ENCODE measurements around the gene ZNF385B.

Gene ZNF385B

GRCh38 chr2:179751163-179751809 lies 110.1 kb downstream of the ZNF385B start:
- Histone ChIP-seq H3K9me3 (ENCODE audit: severe bottlenecking) (no peaks in the 10 kb centered on the region), H3K4me3 (ENCODE audit: low read depth, low read length) (no peak overlapping the region), H3K27ac (no peak overlapping the region), H3K27me3 (ENCODE audit: insufficient read depth, low read depth, severe bottlenecking) (no peaks in the 10 kb centered on the region), H3K36me3 (no peaks in the 10 kb centered on the region)
- no peak for DNase-seq
- 0 out of 2 replicates have a peak, but pooled peaks have one; percentile 19 for TF ChIP-seq CTCF (IDR thresholded peaks at IDR 0.05; ENCODE audit: low read depth, low read length)

- no peak for DNase-seq
- H3K36me3 ChIP-seq: no peaks in the 10 kb centered on the region
- H3K27me3 ChIP-seq (ENCODE audit: insufficient read depth, low read depth, severe bottlenecking): no peaks in the 10 kb centered on the region
- no peak overlapping the region for H3K27ac ChIP-seq
- TF ChIP-seq CTCF (IDR thresholded peaks at IDR 0.05; ENCODE audit: low read depth, low read length): no peak
- no peak overlapping the region for H3K4me3 ChIP-seq (ENCODE audit: low read depth, low read length)
- H3K9me3 ChIP-seq (ENCODE audit: severe bottlenecking): no peaks in the 10 kb centered on the region
These were observed 112.2 kb downstream of the ZNF385B start for GRCh38 chr2:179749210-179749609.

GRCh38 chr2:179746981-179747380 lies 114.4 kb downstream of the ZNF385B start:
- H3K9me3 ChIP-seq (ENCODE audit: severe bottlenecking): no peaks in the 10 kb centered on the region
- H3K4me3 ChIP-seq (ENCODE audit: low read depth, low read length): no peak overlapping the region
- no peak for TF ChIP-seq CTCF (IDR thresholded peaks at IDR 0.05; ENCODE audit: low read depth, low read length)
- no peak for DNase-seq
- H3K27ac ChIP-seq: no peak overlapping the region
- H3K36me3 ChIP-seq: no peaks in the 10 kb centered on the region
- no peaks in the 10 kb centered on the region for H3K27me3 ChIP-seq (ENCODE audit: insufficient read depth, low read depth, severe bottlenecking)

GRCh38 chr2:179745635-179746256 lies 115.7 kb downstream of the ZNF385B start:
- no peak for TF ChIP-seq CTCF (IDR thresholded peaks at IDR 0.05; ENCODE audit: low read depth, low read length)
- H3K4me3 ChIP-seq (ENCODE audit: low read depth, low read length): no peak overlapping the region
- no peaks in the 10 kb centered on the region for H3K36me3 ChIP-seq
- no peak overlapping the region for H3K27ac ChIP-seq
- DNase-seq: no peak
- no peaks in the 10 kb centered on the region for H3K27me3 ChIP-seq (ENCODE audit: insufficient read depth, low read depth, severe bottlenecking)
- H3K9me3 ChIP-seq (ENCODE audit: severe bottlenecking): no peaks in the 10 kb centered on the region

- DNase-seq: no peak
- Histone ChIP-seq H3K27ac (no peak overlapping the region), H3K36me3 (no peaks in the 10 kb centered on the region), H3K4me3 (ENCODE audit: low read depth, low read length) (no peak overlapping the region), H3K27me3 (ENCODE audit: insufficient read depth, low read depth, severe bottlenecking) (no peaks in the 10 kb centered on the region), H3K9me3 (ENCODE audit: severe bottlenecking) (no peaks in the 10 kb centered on the region)
- TF ChIP-seq CTCF (IDR thresholded peaks at IDR 0.05; ENCODE audit: low read depth, low read length): no peak
These were observed 117.0 kb downstream of the ZNF385B start for GRCh38 chr2:179744401-179744800.

Data from WERI-Rb-1 (cell line).